Measurements from ENCODE around the gene EBI3.
"Not testable (repeated sequence)": the region's sequence is repeated elsewhere in the genome, so short reads cannot be mapped to it uniquely, and the experiment has no call there.

EBI3 gene

DNA sequence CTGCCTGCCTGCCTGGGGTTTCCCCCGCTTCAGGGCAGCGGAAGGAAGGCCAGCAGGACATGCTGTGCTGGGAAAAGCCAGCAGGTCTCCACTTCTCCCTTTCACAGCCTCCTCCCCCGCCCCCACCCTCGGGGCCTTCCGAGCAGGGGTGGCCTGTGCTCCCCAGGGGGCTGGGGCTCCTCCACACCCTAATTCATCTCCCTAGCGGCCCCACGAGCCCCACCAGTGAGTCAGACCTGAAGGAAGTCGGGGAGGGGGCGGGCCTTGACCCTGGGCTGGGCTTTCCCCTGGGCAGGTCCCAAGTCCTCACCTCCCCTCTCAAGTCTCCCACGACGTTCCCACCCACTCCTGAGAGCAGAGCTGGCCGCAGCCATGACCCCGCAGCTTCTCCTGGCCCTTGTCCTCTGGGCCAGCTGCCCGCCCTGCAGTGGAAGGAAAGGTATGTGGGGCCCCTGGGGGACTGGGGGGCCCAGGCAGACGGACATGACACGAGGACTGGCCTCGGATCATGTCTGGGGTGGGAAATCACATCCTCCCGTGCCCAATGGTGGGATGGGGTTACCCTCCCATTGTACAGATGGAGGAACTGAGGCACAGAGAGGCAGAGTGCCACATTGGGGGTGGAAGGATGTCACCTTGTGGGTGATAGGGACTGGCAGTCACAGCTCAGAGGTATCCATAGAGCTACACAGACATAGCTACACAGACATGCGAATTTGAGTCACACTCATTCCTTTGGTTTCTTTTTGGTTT, at the start of gene EBI3:
EBI3 (plus strand) TSS at position 345 of the 753 bp plus-strand sequence; CDS start at position 373, 28 bp downstream.
- peak; percentile 40 to 55 for DNase-seq (ENCODE audit: low read depth in 2 of 2)

- DNase-seq (ENCODE audit: low read depth in 2 of 2), result no peak
Measured at GRCh38 chr19:4181053-4181508, 48.2 kb upstream of the EBI3 start.

DNA sequence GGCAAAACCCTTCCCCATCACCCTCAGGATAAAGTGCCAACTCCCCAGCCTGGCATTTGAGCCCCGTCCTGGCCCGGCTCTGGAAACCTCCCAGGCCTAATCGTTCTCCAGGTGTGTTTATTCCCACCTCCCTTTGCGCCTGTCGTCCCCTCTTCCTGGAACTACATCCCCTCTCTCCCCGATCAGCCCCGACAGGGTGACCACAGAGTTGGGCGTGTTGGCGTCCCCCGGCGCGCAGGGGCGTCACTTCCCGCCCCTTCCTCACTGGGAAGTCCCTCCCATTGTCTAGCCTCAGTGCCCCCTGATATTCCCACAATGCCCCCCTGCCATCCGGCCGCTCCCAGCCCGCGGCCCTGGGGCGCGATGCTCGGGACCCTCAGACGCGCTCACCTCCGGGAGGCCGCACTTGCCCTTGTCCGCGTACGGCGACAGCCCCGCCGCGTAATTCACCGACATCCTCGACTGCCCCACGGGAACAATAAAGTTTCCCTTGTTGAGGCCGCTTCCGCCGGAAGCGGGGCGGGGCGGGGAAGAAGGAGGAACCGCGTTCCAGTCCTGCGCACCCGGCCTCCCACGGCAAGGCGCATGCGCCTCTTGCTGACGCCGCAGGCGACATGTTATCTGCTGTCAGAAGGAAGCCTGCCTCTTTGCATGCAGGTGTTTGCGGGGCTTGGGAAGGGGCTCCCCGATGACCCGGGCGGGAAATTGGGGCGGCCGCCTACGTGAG, 47.1 kb upstream of the EBI3 start, which contains the start of the genes ANKRD24 and SIRT6:
ANKRD24 (plus strand) TSS at position 606 of the 727 bp plus-strand sequence. CDS start 3,737 bp downstream, outside the sequence.
SIRT6 (minus strand) TSS at position 480 of the 727 bp plus-strand sequence; CDS start at position 456, 24 bp downstream.
- DNase-seq (ENCODE audit: low read depth in 2 of 2), result peak; percentile 91 to 96

DNA sequence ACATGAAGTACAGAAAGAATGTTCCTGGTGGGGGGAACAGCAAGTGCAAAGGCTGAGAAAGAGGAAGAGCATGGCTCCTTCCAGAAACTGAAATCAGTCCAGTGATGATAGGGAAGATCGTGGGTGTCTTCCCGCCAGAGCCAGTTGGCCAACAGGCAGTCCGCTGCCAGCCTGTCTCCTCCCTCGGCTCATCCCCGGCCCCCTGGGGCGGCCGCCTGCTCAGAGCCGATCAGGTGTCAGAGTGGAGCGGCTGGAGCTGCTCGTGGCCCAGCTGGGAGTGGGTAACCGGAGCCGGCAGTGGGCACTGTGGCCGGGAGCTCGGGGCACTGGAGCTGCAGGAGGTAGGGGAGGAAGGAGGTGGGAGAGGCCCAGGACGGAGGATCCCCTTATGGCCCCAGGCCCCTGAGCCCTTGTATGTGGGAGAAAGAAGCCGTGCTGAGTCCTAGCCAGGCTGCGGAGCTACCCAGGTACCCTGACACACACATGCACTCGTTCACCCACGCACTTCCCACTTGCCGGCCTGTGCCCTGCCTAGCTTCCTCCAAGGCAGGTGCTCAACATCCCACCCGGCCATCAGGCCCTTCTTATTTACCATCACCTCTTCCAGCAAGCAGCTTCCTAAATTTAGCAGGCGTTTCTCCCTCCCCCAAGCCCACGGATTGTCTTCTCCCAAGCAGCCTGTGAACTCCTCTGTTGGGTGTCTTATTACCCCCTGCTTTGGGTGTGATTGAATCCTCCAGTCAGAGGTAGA, 45.2 kb upstream of the EBI3 start:
- no peak for DNase-seq (ENCODE audit: low read depth in 2 of 2)

DNA sequence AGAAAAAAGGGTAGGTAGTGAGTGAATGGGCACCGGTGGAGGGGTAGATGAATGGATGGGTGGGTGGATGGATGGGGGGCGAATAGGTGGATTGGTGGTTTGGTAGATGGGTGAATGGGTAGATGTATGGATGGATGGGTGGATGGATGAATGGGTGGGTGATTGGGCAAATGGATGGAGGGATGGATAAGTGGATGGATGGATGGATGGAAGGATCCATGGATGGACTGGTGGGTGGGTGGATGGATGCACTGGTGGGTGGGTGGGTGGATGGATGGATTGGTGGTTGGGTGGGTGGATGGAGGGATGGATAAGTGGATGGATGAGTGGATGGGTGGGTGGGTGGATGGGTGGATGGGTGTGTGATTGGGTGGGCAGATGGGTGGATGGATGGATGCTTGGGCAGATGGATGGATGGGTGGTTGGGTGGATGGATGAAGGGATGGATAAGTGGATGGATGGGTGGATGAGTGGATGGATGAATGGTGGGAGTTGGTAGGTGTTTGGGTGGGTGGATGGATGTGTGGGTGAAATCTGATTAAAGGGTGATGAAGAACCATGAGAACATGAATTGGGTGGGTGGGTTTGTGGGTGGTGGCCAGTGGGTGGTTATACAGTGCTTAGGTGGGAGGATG, 44.5 kb upstream of the EBI3 start:
- DNase-seq (ENCODE audit: low read depth in 2 of 2), result no peak

- DNase-seq (ENCODE audit: low read depth in 2 of 2), result no peak
Measured at GRCh38 chr19:4185413-4186086, 43.8 kb upstream of the EBI3 start.

GRCh38 chr19:4186087-4186993, 43.0 kb upstream of the EBI3 start:
- peak; percentile 61 to 84 for DNase-seq (ENCODE audit: low read depth in 2 of 2)

DNA sequence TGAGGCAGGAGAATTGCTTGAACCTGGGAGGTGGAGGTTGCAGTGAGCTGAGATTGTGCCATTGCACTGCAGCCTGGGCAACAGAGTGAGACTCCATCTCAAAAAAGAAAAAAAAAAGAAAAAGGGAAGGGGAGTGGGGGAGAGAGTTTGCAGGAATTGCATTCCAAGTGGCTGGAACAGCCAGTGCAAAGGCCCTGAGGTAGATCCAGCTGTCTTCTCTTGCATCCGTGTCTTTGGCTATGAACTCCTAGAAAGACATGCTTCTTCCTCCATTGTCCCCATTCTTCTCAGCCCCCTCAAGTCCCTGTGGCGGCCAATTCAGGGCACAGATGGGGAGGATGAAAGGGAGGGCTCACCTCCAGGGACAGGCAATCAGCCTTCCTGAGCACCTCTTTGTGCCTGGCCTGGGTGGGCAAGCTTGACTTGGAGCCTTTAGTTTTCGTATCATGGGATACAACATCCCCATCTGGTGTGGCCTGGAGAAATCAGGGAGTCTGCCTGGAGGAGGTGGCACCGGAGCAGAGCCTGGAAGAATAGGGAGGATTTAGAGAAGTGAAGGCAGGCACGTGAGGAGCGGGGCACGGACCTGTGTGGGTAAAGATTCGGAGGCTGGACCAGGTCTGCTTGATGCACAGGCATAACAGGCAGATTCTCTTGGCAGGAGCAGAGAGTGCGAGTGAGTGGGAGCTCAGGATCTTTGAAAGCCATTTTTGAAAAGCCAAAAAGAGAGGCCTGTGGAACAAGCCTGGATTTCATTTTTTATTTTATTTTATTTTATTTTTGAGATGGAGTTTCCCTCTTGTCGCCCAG, 41.8 kb upstream of the EBI3 start:
- DNase-seq (ENCODE audit: low read depth in 2 of 2), result no peak

DNA sequence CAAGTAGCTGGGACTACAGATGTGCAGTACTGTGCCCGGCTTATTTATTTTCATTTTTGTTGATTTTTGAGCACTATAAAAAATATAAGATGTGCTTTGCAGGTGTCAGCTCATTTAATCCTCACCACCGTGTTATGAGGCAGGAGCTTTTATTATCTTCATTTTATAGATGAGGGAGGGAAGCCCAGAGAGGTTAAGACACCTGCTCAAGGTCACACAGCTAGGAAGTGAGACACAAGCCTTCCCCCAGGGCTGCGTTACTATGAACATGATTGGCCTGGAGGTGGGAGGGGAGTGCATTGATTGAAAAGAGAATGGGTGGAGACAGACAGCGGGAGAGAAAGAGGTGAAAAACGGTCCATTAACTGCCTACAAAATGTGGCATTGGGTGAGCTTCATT, 39.7 kb upstream of the EBI3 start:
- no peak for DNase-seq (ENCODE audit: low read depth in 2 of 2)

DNA sequence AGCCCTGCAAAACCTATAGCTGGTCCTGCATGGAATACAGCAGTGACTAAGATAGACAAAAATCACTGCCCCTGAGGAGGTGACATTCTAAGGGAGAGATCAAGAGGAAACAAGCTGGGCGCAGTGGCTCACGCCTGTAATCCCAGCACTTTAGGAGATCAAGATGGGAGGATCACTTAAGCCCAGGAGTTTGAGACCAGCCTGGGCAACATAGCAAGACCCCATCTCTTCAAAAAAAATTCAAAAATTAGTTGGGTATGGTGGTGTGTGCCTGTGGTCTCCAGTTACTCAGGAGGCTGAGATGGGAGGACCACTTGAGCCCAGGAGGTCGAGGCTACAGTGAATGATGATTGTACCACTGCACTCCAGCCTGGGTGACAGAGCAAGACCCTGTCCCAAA, 36.8 kb upstream of the EBI3 start:
- not testable (repeated sequence) for DNase-seq (ENCODE audit: low read depth in 2 of 2)

GRCh38 chr19:4194353-4194752, 35.0 kb upstream of the EBI3 start:
- no peak for DNase-seq (ENCODE audit: low read depth in 2 of 2)

DNA sequence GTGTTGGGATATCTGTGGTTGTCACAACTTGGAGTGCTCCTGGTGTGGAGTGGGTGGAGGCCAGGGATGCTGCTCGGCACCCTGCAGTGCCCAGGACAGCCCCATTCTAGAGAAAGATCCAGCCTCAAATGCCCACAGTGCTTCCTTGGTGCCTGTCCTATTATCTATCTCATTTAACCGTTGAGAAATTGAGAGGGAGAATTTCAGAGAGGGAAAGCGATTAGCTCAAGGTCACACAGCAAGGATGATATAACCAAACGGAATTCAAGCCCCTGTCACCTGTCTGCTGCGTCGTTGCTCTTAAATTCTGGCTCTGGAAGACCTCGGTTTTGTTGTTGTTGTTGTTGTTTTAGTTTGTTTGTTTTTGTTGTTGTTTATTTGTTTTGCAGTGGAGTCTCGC, 33.3 kb upstream of the EBI3 start:
- DNase-seq (ENCODE audit: low read depth in 2 of 2), result no peak

DNA sequence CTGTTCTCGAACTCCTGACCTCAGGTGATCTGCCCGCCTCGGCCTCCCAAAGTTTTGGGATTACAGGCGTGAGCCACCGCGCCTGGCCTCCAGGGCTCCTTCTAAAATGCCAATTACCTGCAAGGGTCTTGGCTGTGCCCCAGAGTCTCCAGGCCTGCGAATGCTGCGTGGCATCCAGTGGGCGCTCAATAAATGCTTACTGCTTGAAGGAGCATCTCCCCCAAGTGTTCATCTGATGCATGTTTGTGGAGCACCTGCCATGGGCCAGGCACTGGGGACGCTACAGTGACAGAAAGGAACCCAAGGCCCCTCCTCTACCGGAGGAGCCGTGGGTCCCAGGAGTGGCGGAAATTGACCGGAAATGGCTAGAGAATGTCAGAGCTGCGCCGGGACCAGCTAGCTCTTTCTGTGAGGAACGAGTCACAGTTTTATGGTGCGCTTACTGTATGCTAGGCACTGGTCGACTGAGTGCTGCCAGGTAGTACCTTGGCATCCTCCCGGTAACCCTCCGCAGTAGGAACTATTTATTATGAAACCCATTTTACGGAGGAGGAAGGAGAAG, 32.7 kb upstream of the EBI3 start:
- no peak for DNase-seq (ENCODE audit: low read depth in 2 of 2)

DNA sequence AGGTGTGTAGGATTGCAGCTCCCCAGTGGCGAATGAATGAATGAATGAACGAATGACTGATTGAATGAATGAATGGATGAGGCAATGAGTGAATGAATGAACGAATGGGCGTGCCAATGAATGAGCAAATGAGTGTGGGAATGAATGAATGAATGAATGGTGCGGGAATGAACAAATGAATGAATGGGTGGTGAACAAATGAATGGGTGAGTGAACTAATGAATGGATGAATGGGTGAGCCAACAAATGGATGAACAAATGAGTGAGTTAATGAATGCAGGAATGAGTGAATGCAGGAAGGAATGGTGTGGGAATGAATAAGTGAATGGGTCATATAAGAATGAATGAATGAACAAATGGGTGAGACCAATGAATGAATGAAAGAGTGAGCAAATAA, 32.1 kb upstream of the EBI3 start:
- DNase-seq (ENCODE audit: low read depth in 2 of 2), result no peak

- DNase-seq (ENCODE audit: low read depth in 2 of 2), result no peak
Measured at GRCh38 chr19:4197625-4198466, 31.5 kb upstream of the EBI3 start.

GRCh38 chr19:4198467-4199126, 30.7 kb upstream of the EBI3 start:
- no peak for DNase-seq (ENCODE audit: low read depth in 2 of 2)

- DNase-seq (ENCODE audit: low read depth in 2 of 2), result no peak
Measured at GRCh38 chr19:4199699-4200293, 29.5 kb upstream of the EBI3 start.

Data from stimulated activated CD4-positive, alpha-beta T cell treated with anti-CD3 and anti-CD28 coated beads, Interleukin-15, amount 100 ng/mL, for 48 hours (primary cell).